LNCAP (cell line): ENCODE results near the gene CRYBB3.

Experiments
- CTCF ChIP-seq: fragments of 450-650 bp; IDR thresholded peaks from 2 replicates; pipeline ENCODE4 v1.5.1; 2017; ENCODE audit warnings: mild to moderate bottlenecking

The CRYBB3 gene

GRCh38 chr22:25177226-25177625 lies 22.4 kb upstream of the CRYBB3 start:
- no peak for TF ChIP-seq CTCF

- TF ChIP-seq CTCF = no peak
Measured at GRCh38 chr22:25177895-25178294, 21.8 kb upstream of the CRYBB3 start.

GRCh38 chr22:25182131-25183110 lies 17.2 kb upstream of the CRYBB3 start:
- TF ChIP-seq CTCF = no peak

GRCh38 chr22:25183949-25184619 lies 15.6 kb upstream of the CRYBB3 start:
- no peak for TF ChIP-seq CTCF

- no peak for TF ChIP-seq CTCF
Measured at GRCh38 chr22:25186140-25186539, 13.5 kb upstream of the CRYBB3 start.

GRCh38 chr22:25187469-25187868 lies 12.2 kb upstream of the CRYBB3 start:
- no peak for TF ChIP-seq CTCF

DNA sequence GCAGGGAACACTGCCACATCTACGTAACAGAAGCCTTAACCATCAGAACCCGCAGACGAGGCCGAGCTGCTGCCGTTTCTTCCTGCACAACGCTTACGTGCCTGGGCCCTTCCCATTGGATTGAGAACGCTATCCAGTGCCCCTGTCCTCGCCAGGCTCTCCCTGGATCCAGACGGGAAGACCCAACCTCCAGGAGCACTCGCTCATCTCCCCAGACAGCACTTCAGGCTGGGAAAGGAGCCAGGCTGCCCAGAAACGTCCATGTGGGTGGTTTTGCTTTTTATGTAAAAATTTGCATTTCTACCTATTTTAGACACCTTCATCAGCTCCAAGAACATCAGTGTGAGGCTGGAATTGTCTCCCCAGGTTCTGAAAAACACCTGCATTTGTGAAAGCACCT lies 7.3 kb upstream of the CRYBB3 start:
- TF ChIP-seq CTCF = no peak
